SJCRH30 (cell line): ENCODE data around the gene TH. TPM values are rescaled to one million over a fixed set of nuclear protein-coding genes. Genes with fewer than 3 reads are reported as not detected.
"Not testable (repeated sequence)": the region's sequence is repeated elsewhere in the genome, so short reads cannot be mapped to it uniquely, and the experiment has no call there.

Experiments used
- DNase-seq, 2 experiments: peaks; one replicate each; pipeline ENCODE4 v3.0.0-alpha.2; 2015 to 2020
- H3K27ac ChIP-seq: fragments of 250-450 bp; sonication (Bioruptor Pico); 2 replicates; pipeline ENCODE4 v1.5.1; 2020; ENCODE audit warnings: mild to moderate bottlenecking, moderate library complexity
- H3K27me3 ChIP-seq: fragments of 250-450 bp; sonication (Bioruptor Pico); 2 replicates; pipeline ENCODE4 v1.5.1; 2020; ENCODE audit warnings: mild to moderate bottlenecking, moderate library complexity
- H3K36me3 ChIP-seq: fragments of 250-450 bp; sonication (Bioruptor Pico); 2 replicates; pipeline ENCODE4 v1.5.1; 2020; ENCODE audit warnings: mild to moderate bottlenecking, moderate library complexity
- H3K4me1 ChIP-seq: fragments of 250-450 bp; sonication (Bioruptor Pico); 2 replicates; pipeline ENCODE4 v1.5.1; 2020; ENCODE audit warnings: mild to moderate bottlenecking, moderate library complexity
- H3K4me3 ChIP-seq: fragments of 250-450 bp; sonication (Bioruptor Pico); 2 replicates; pipeline ENCODE4 v1.5.1; 2020; ENCODE audit warnings: mild to moderate bottlenecking, moderate library complexity
- H3K9me3 ChIP-seq: fragments of 250-450 bp; sonication (Bioruptor Pico); replicated peaks from 2 replicates; pipeline ENCODE4 v1.5.1; 2020; ENCODE audit warnings: mild to moderate bottlenecking, moderate library complexity
- total RNA-seq: library from RNA; depleted of rRNA; stranded (reverse); fragments of >200 nt; shearing (Covaris generic); gene quantifications from 2 replicates; pipeline ENCODE4 v1.2.3, GENCODE V29; 2014

TH gene
- total RNA-seq, 1 experiment from 2014 or later = not detected

DNA sequence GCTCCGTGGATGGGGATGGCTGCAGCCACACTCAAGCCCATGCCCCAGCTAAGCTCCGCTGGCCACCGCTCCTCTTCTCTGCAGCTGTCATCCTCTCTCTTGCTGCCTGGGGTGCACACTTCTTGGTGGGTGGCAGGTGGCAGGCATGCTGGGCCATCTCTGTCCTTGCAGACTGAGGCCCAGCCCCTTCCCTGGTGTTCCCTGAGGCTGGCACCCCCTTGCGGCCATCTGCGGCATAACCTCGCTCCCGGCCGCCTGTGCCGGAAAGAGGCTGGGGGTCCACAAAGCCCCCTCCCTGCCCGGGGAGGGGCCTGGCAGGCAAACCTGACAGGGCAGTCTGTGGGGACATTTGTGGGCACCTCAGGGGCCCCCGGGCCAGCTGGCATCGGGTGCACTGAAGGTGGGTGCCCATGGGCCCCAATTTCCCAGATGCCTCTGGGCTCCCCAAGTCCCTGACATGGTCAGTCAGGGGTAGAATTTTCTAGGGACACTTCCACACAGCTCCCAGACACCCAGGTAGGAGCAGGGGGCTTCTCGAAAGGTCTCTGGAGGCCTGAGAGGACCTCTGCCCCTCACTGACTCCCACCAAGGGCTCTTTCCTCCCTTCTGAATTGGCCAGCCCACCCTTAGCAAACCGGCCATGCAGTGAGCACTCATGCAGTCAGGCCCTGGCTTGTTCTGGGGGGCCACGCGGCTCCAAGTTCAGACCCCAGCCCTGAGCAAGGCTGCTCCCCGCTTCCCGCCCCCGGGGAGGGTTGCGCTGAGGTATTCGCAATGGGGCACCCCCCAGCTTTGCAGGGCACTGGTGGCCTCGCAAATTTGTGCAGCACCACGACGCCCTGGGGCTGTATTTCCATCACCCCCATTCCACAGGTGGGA lies 23.5 kb upstream of the TH start:
- Histone ChIP-seq H3K27ac (no peak overlapping the region), H3K4me3 (no peak overlapping the region), H3K36me3 (no peaks in the 10 kb centered on the region), H3K4me1 (peaks cover 25% of the 10 kb centered on the region), H3K9me3 (no peaks in the 10 kb centered on the region), H3K27me3 (peaks cover 7% of the 10 kb centered on the region; the same call in 1 of the 2 replicates)
- DNase-seq = peak; percentile 93 to 94

DNA sequence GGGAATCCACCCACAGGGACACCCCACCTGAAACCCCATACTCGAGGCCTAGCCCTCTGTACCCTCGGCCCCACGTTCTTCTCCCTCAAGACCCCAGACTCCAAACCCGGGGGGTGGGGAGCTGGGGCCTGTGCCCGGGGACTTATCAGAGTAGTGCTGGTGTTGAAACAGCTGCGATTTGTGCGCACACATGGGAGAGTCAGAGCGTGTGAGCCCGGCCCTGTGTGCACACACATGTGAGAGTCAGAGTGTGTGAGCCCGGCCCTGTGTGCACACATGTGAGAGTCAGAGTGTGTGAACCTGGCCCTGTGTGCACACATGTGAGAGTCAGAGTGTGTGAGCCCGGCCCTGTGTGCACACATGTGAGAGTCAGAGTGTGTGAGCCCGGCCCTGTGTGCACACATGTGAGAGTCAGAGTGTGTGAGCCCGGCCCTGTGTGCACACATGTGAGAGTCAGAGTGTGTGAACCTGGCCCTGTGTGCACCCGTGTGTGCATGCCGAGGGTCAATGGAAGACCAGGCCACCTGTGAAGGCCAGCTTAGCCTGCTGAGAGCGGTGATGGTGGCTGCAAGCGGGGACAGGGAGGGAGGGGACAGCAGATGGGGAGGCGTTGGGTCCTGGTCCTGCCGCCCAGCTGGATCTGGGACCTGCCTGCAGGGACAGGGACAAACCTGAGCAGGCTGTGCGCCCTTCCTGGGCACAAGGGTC lies 22.4 kb upstream of the TH start:
- not testable (repeated sequence) for H3K9me3 ChIP-seq, H3K27me3 ChIP-seq, DNase-seq, H3K4me3 ChIP-seq, H3K36me3 ChIP-seq, H3K27ac ChIP-seq
- peaks cover 30% of the 10 kb centered on the region for H3K4me1 ChIP-seq

GRCh38 chr11:2193099-2193887 lies 21.7 kb upstream of the TH start:
- peaks cover 7% of the 10 kb centered on the region; the same call in 1 of the 2 replicates for H3K27me3 ChIP-seq
- no peaks in the 10 kb centered on the region for H3K9me3 ChIP-seq
- H3K4me1 ChIP-seq = peaks cover 30% of the 10 kb centered on the region
- no peak overlapping the region for H3K4me3 ChIP-seq
- peak in 1 of 2 experiments; percentile 45 for DNase-seq
- H3K36me3 ChIP-seq = no peaks in the 10 kb centered on the region
- H3K27ac ChIP-seq = no peak overlapping the region

DNA sequence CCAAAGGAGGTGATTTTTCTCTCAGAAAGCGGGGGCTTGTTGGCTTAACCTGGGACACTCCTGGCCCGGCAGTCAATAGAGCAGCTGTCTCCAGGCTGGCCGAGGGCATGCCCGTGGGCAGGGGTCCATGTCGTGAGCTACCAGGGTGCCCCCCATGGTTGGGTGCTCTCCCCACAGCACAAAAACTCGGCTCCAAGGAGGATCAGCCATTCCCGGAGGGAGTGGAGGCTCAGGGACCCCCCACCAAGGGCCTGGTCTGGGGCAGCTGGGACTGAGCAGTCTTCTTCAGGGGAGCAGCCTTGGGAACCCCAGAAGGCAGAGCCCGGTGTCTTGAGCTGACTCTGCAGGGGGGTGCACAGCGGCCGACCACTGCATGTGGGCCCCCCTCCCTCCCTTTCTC lies 20.8 kb upstream of the TH start:
- no peaks in the 10 kb centered on the region for H3K9me3 ChIP-seq
- H3K36me3 ChIP-seq = no peaks in the 10 kb centered on the region
- H3K4me3 ChIP-seq = no peak overlapping the region
- H3K4me1 ChIP-seq = peaks cover 30% of the 10 kb centered on the region
- H3K27me3 ChIP-seq = peaks cover 4% of the 10 kb centered on the region; the same call in 1 of the 2 replicates
- H3K27ac ChIP-seq = no peak overlapping the region
- DNase-seq = no peak

DNA sequence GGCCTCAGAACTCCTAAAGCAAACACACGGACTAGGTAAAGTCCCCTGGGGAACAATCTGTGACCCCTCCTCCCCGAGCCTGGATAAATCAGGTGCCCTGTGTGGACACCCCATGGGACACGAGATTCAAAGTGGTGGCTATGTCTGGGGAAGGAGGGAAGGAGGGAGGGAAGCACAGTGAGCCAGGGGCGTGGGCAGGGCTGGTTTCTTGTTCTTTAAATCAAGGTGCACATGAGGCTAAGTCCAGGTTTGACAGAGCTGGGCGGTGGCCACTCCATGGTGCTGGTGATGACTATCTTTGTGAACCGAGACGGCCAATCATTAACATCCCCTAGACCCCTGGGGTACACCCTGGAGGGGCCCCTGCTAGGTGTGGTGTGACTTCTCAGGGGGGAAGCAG lies 20.3 kb upstream of the TH start:
- no peak for DNase-seq
- Histone ChIP-seq H3K4me3 (no peak overlapping the region), H3K36me3 (no peaks in the 10 kb centered on the region), H3K27ac (no peak overlapping the region), H3K9me3 (no peaks in the 10 kb centered on the region), H3K4me1 (peaks cover 30% of the 10 kb centered on the region), H3K27me3 (peaks cover 3% of the 10 kb centered on the region; the same call in 1 of the 2 replicates)

GRCh38 chr11:2190657-2191471 lies 19.2 kb upstream of the TH start:
- H3K9me3 ChIP-seq = no peaks in the 10 kb centered on the region
- H3K27ac ChIP-seq = peak overlapping the region; percentile 52
- no peaks in the 10 kb centered on the region; the same call in 1 of the 2 replicates for H3K27me3 ChIP-seq
- peaks cover 30% of the 10 kb centered on the region for H3K4me1 ChIP-seq
- DNase-seq = peak; percentile 77 to 86
- H3K4me3 ChIP-seq = peak overlapping the region; percentile 35
- no peaks in the 10 kb centered on the region for H3K36me3 ChIP-seq

GRCh38 chr11:2189938-2190656 lies 18.5 kb upstream of the TH start:
- H3K36me3 ChIP-seq = no peaks in the 10 kb centered on the region
- peak overlapping the region; percentile 35 for H3K4me3 ChIP-seq
- H3K4me1 ChIP-seq = peaks cover 30% of the 10 kb centered on the region
- H3K9me3 ChIP-seq = no peaks in the 10 kb centered on the region
- H3K27ac ChIP-seq = peak overlapping the region; percentile 52
- no peaks in the 10 kb centered on the region; the same call in 1 of the 2 replicates for H3K27me3 ChIP-seq
- peak; percentile 46 to 47 for DNase-seq

GRCh38 chr11:2188745-2189144 lies 17.1 kb upstream of the TH start:
- peaks cover 24% of the 10 kb centered on the region for H3K4me1 ChIP-seq
- H3K4me3 ChIP-seq = no peak overlapping the region
- H3K9me3 ChIP-seq = no peaks in the 10 kb centered on the region
- no peak overlapping the region for H3K27ac ChIP-seq
- H3K27me3 ChIP-seq = no peaks in the 10 kb centered on the region; the same call in 1 of the 2 replicates
- H3K36me3 ChIP-seq = no peaks in the 10 kb centered on the region
- DNase-seq = no peak

DNA sequence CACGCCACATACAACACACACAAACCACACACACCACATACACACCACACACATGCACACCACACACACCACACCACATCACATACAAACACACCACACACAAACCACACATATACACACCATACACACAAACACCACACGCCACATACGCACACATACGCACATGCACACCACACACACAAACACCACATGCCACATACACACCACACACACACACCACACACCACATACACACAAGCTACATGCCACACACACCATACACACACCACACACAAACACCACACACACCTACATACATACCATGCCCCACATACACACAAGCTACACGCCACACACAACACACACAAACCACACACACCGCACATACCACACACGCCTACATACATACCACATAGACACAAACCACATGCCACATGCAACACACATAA lies 15.7 kb upstream of the TH start:
- no peaks in the 10 kb centered on the region for H3K27me3 ChIP-seq
- no peaks in the 10 kb centered on the region for H3K9me3 ChIP-seq
- peaks cover 17% of the 10 kb centered on the region for H3K4me1 ChIP-seq
- H3K27ac ChIP-seq = no peak overlapping the region
- H3K36me3 ChIP-seq = no peaks in the 10 kb centered on the region
- no peak overlapping the region for H3K4me3 ChIP-seq
- DNase-seq = no peak

DNA sequence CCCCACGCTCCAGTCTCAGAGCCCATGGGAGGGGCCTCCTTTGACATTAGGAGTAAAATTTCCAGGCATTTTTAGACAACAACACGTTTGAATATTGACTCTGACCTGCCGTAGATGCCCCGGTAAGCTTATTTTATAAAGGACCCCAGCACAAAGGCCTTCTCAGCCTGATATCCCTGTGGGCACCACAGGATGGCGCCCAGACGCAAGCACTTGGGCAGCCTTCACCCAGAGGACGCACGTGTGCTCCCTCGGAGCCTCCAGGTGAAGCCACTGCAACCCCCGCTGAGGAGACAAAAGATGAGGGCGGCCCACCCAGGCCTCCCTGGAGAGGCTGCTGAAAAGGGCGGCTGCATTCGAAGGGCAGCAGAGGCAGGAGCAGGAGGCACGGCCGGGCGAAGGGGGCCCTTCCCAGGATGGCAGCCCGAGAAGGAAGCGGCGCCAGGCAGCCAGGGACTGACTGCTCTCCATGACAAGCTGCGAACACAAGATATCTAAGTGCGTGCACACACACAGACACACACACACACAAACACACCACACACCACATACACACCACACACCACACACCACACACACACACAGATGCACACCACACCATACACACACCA lies 15.2 kb upstream of the TH start:
- no peaks in the 10 kb centered on the region for H3K36me3 ChIP-seq
- no peak overlapping the region for H3K4me3 ChIP-seq
- no peak overlapping the region for H3K27ac ChIP-seq
- peaks cover 3% of the 10 kb centered on the region; the same call in 1 of the 2 replicates for H3K27me3 ChIP-seq
- peak in 1 of 2 experiments; percentile 61 for DNase-seq
- H3K9me3 ChIP-seq = no peaks in the 10 kb centered on the region
- peaks cover 17% of the 10 kb centered on the region for H3K4me1 ChIP-seq

- no peak overlapping the region for H3K4me3 ChIP-seq
- no peaks in the 10 kb centered on the region for H3K36me3 ChIP-seq
- peaks cover 9% of the 10 kb centered on the region for H3K4me1 ChIP-seq
- H3K27me3 ChIP-seq = peaks cover 8% of the 10 kb centered on the region
- no peak overlapping the region for H3K27ac ChIP-seq
- no peaks in the 10 kb centered on the region for H3K9me3 ChIP-seq
- DNase-seq = no peak
Observed at GRCh38 chr11:2185324-2186085, 13.9 kb upstream of the TH start.

DNA sequence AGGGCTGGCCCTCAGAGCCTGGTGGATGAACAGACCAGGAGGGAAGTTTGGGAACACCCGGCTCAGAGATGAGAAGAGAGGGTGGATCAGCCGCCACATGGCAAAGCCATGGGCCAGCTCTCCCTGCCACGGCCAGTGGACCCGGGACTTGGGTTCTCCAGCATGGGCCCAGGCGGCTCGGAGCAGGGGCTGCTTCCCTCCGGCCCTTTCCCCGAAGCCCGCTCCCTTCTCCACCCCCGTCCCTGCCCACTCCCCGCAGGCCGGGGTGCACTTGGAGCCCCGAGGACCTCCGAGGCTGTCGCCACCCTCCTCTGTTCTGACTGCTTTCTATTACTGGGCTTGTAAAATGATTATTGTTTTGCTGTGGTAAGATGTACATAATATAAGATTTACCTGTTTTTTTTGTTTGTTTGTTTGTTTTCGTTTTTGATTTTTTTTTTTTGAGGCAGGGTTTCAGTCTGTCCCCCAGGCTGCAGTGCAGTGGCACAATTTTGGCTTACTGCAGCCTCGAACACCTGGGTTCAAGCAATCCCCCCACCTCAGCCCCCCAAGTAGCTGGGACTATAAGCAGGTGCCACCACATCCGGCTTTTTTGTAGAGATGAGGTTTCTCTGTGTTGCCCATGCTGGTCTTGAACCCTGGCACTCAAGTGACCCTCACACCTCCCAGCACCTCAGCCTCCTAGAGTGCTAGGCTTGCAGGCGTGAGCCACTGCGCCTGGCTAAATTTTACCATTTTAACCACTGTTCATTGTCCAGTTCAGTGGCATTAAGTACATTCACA lies 11.3 kb upstream of the TH start:
- H3K27ac ChIP-seq = no peak overlapping the region
- no peaks in the 10 kb centered on the region for H3K36me3 ChIP-seq
- peaks cover 14% of the 10 kb centered on the region for H3K27me3 ChIP-seq
- no peak overlapping the region for H3K4me3 ChIP-seq
- H3K4me1 ChIP-seq = peaks cover 10% of the 10 kb centered on the region
- no peak for DNase-seq
- no peaks in the 10 kb centered on the region for H3K9me3 ChIP-seq
